ENCODE results near the gene PRKCD. TPM values are rescaled to one million over a fixed set of nuclear protein-coding genes. Genes with fewer than 3 reads are reported as not detected.

Gene PRKCD
- total RNA-seq, 2 donors from 2014 or later, result 34.1 to 36.3 TPM

GRCh38 chr3:53223541-53223966 is 62.5 kb downstream of the PRKCD start:
- intact Hi-C loops (cut with DNase I), result no loop called here
- peak; percentile 66 for DNase-seq (ENCODE audit: low spot score)

- peak; percentile 62 for DNase-seq (ENCODE audit: low spot score)
- intact Hi-C loops (cut with DNase I), result no loop called here
Measured at GRCh38 chr3:53224026-53224425, 63.0 kb downstream of the PRKCD start.

GRCh38 chr3:53224536-53224935 is 63.5 kb downstream of the PRKCD start:
- DNase-seq (ENCODE audit: low spot score), result peak; percentile 58
- intact Hi-C loops (cut with DNase I), result no loop called here

GRCh38 chr3:53225181-53225580 is 64.2 kb downstream of the PRKCD start:
- intact Hi-C loops (cut with DNase I), result no loop called here
- peak; percentile 56 for DNase-seq (ENCODE audit: low spot score)

- DNase-seq (ENCODE audit: low spot score), result peak; percentile 71
- intact Hi-C loops (cut with DNase I), result no loop called here
Measured at GRCh38 chr3:53225651-53226050, 64.6 kb downstream of the PRKCD start.

- intact Hi-C loops (cut with DNase I), result no loop called here
- peak; percentile 58 for DNase-seq (ENCODE audit: low spot score)
Measured at GRCh38 chr3:53226142-53226840, 65.3 kb downstream of the PRKCD start.

GRCh38 chr3:53226841-53227407 is 65.9 kb downstream of the PRKCD start:
- peak; percentile 47 for DNase-seq (ENCODE audit: low spot score)
- intact Hi-C loops (cut with DNase I), result no loop called here

GRCh38 chr3:53227993-53228885 is 67.2 kb downstream of the PRKCD start:
- DNase-seq (ENCODE audit: low spot score), result peak; percentile 66
- intact Hi-C loops (cut with DNase I), result no loop called here

GRCh38 chr3:53229171-53229570 is 68.2 kb downstream of the PRKCD start:
- intact Hi-C loops (cut with DNase I), result no loop called here
- DNase-seq (ENCODE audit: low spot score), result peak; percentile 67

GRCh38 chr3:53229606-53230005 is 68.6 kb downstream of the PRKCD start:
- peak; percentile 68 for DNase-seq (ENCODE audit: low spot score)
- intact Hi-C loops (cut with DNase I), result no loop called here

GRCh38 chr3:53230041-53230621 is 69.1 kb downstream of the PRKCD start:
- DNase-seq (ENCODE audit: low spot score), result peak; percentile 77
- intact Hi-C loops (cut with DNase I), result no loop called here

GRCh38 chr3:53230789-53231188 is 69.8 kb downstream of the PRKCD start:
- DNase-seq (ENCODE audit: low spot score), result peak; percentile 36
- intact Hi-C loops (cut with DNase I), result no loop called here

- peak; percentile 58 for DNase-seq (ENCODE audit: low spot score)
- intact Hi-C loops (cut with DNase I), result no loop called here
Measured at GRCh38 chr3:53231532-53232511, 70.8 kb downstream of the PRKCD start.

GRCh38 chr3:53232641-53233377 is 71.8 kb downstream of the PRKCD start:
- peak; percentile 76 for DNase-seq (ENCODE audit: low spot score)
- intact Hi-C loops (cut with DNase I), result no loop called here

GRCh38 chr3:53234130-53234840 is 73.3 kb downstream of the PRKCD start:
- no peak for DNase-seq (ENCODE audit: low spot score)
- intact Hi-C loops (cut with DNase I), result no loop called here

- no peak for DNase-seq (ENCODE audit: low spot score)
- intact Hi-C loops (cut with DNase I), result no loop called here
Measured at GRCh38 chr3:53234841-53235232, 73.8 kb downstream of the PRKCD start.

- peak; percentile 59 for DNase-seq (ENCODE audit: low spot score)
Measured at GRCh38 chr3:53235545-53235944, 74.5 kb downstream of the PRKCD start.

More at GRCh38 chr3:53235545-53235944, 74.5 kb downstream of the PRKCD start:
- intact Hi-C loops (cut with DNase I), result no loop called here
